Activated naive CD4-positive, alpha-beta T cell treated with anti-CD3 and anti-CD28 coated beads for 36 hours (primary cell): ENCODE results near the gene MUC20. TPM values are rescaled to one million over a fixed set of nuclear protein-coding genes. Genes with fewer than 3 reads are reported as not detected.
A peak's percentile ranks its signal among the peaks of the same experiment; 100 is the strongest.

Source experiments
- CTCF ChIA-PET: fragments of 350-600 bp; sonication (Branson Sonifier 250); formaldehyde crosslinking; loops from one replicate; lab custom pipeline; 2021; ENCODE audit warnings: antibody characterized with exemption; lab: Charles Lee
- DNase-seq: peaks from one replicate; pipeline ENCODE4 v3.0.0-alpha.2; 2020
- H3K27ac Mint-ChIP-seq: one replicate; pipeline ENCODE4 v1.8.0; 2021; ENCODE audit warnings: mild to moderate bottlenecking, mixed read lengths
- H3K27me3 Mint-ChIP-seq: one replicate; pipeline ENCODE4 v1.8.0; 2021; ENCODE audit warnings: low read depth, mixed read lengths
- H3K36me3 Mint-ChIP-seq: one replicate; pipeline ENCODE4 v1.8.0; 2021; ENCODE audit warnings: low read depth, mixed read lengths
- H3K4me1 Mint-ChIP-seq: one replicate; pipeline ENCODE4 v1.8.0; 2021; ENCODE audit warnings: low read depth, mixed read lengths
- H3K4me3 Mint-ChIP-seq: one replicate; pipeline ENCODE4 v1.8.0; 2021; ENCODE audit warnings: mild to moderate bottlenecking, moderate library complexity, mixed read lengths
- H3K9me3 Mint-ChIP-seq: one replicate; pipeline ENCODE4 v1.8.0; 2021; ENCODE audit warnings: mixed read lengths
- intact Hi-C: fragments of 100-400 bp; cut with micrococcal nuclease; formaldehyde crosslinking; loops from one replicate; pipeline ENCODE4 v1.15.1; 2023
- total RNA-seq, 2 experiments: library from RNA; stranded (reverse); gene quantifications; one replicate each; pipeline ENCODE4 v1.2.3, GENCODE V29; 2021

MUC20 gene
- total RNA-seq, 2 experiments from 2014 or later: 0.43 to 0.84 TPM

DNA sequence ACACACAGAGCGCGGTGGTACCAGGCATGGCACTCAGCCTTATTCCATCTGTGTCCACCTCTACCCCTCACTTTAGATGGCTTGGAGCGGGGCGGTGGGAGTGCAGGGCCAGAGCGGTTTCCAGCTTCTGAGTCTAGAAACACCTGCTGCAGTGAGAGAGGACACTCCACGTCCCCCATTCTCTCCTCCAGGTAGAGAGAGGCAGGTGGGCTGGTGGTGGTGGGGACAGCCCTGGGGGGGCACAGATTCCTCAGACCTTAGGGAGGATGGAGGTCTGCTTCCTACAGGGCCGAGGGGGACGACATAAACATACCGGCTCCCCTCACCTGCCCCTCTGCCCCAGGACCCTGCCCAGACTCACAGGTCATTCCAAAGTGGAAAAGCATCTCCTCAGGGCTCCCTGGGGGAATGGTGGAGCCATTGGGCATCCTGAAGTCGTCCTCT, 40.4 kb downstream of the MUC20 start:
- Mint-ChIP-seq H3K27me3 (peaks cover 42% of the 10 kb centered on the region), H3K4me3 (no peak overlapping the region), H3K27ac (no peak overlapping the region), H3K9me3 (no peaks in the 10 kb centered on the region), H3K36me3 (no peaks in the 10 kb centered on the region), H3K4me1 (peaks cover 2% of the 10 kb centered on the region)
- CTCF ChIA-PET: interaction anchor here (0.7 kb wide), 1 partner anchor 93 kb away, joined by 3 read pairs; no protein-coding TSS in a partner anchor
- intact Hi-C loops: no loop called here
- DNase-seq: no peak

DNA sequence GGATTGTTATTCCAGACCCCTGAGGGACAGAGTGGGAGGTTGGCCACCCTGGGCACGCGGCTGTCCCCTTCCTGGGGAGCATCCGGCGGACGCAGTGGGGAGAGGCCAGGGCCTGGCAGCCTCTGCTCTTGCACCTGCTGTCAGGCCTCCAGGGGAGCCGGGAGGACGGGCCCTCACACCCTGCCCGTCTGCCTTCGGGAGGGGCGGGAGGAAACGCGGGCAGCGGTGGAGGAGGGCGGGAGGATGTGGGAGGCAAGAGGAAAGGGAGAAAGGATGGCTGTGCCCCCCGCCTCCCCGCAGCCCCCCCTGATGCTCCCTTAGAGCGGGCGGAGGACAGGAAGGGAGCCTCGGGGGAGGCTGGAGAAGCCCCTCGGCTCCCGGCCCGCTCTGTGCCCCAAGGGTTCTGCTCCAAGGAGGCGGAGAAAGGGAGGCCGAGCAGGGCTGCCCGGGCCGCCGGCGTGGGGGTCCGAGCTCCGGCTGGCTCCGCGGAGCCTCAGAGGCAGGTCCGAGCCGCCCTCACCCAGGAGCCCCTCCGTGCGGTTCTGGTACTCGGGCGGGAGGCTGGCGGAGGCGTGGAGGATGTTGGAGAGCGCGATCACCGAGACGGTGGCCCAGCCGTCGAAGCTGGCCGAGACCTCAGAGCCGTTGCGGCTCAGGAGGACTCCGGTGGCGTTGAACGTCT, 40.9 kb downstream of the MUC20 start:
- CTCF ChIA-PET: no interaction called here
- Mint-ChIP-seq H3K27me3 (peaks cover 42% of the 10 kb centered on the region), H3K9me3 (no peaks in the 10 kb centered on the region), H3K27ac (no peak overlapping the region), H3K4me1 (peaks cover 2% of the 10 kb centered on the region), H3K4me3 (no peak overlapping the region), H3K36me3 (no peaks in the 10 kb centered on the region)
- intact Hi-C loops: no loop called here
- no peak for DNase-seq

DNA sequence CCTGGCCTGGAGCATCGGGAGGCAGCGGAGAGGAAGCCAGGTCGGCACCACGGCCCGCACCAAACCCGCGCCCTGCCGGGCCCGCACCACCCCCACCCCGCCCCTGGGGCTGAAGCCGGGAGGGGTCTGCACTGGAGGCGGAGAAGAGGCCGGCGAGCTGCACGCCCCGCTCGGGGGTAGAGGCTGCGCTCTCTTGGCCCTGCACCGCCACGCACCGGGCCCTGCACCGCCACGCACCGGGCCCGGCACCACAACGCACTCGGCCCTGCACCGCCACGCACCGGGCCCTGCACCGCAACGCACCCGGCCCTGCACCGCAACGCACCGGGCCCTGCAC, 41.4 kb downstream of the MUC20 start:
- Mint-ChIP-seq H3K27me3 (peaks cover 42% of the 10 kb centered on the region), H3K27ac (no peak overlapping the region), H3K9me3 (no peaks in the 10 kb centered on the region), H3K4me3 (no peak overlapping the region), H3K4me1 (no peaks in the 10 kb centered on the region), H3K36me3 (no peaks in the 10 kb centered on the region)
- CTCF ChIA-PET: no interaction called here
- no peak for DNase-seq
- intact Hi-C loops: no loop called here

DNA sequence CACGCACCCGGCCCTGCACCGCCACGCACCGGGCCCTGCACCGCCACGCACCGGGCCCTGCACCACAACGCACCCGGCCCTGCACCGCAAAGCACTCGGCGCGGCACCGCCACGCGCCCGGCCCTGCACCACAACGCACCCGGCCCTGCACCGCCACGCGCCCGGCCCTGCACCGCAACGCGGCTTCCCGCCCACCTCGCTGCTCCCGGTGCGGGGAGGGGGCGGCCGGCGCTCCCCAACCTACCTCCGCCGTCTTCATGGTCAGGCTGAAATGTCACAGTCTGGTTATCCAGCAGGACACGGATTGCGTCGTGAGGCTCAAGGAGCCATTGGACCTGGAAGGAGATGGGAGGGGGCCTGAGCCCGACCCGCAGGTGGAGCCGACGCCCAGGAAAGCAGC, 41.8 kb downstream of the MUC20 start:
- no peak for DNase-seq
- CTCF ChIA-PET: interaction anchor here (1.4 kb wide), 1 partner anchor 88 kb away, joined by 5 read pairs; no protein-coding TSS in a partner anchor
- Mint-ChIP-seq H3K36me3 (no peaks in the 10 kb centered on the region), H3K9me3 (no peaks in the 10 kb centered on the region), H3K4me3 (no peak overlapping the region), H3K4me1 (no peaks in the 10 kb centered on the region), H3K27ac (no peak overlapping the region), H3K27me3 (peaks cover 42% of the 10 kb centered on the region)
- intact Hi-C loops: no loop called here

DNA sequence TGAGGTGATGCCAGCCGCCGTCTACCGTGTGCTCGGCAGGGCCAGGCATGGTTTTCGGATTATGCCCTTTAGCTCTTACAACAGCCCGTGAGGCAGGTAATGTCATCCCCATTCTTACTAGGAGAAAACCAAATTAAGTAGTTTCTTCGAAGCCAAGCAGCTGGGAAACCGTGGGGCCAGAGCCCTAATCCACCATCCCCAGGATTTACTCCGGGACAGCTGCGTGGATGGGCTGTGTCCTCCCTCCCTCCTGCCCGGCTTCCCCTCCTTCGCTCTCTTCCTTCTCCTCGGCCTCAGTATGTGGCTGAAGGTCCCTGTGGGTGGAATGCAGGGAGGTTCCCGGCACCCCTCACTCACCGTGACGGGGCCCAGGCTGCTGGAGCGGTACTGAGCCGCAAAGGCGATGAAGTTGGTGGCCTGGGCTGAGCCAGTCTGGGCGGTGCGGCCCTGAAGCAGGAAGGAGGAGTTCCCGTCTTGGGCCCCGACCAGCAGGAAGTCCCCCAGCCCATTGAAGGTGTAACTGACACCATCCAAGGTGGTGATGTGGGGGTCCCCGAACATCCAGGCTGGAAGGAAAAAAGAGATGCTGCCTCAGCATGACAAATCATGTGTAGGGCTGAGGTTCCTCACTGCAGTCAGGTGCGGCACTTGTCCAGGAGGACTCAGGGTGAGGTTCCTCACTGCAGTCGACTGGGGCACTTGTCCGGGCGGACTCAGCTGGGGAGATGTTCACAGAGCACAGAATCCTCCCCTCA, 42.5 kb downstream of the MUC20 start:
- CTCF ChIA-PET: interaction anchor here (1.4 kb wide), 1 partner anchor 88 kb away, joined by 5 read pairs; no protein-coding TSS in a partner anchor
- Mint-ChIP-seq H3K4me3 (no peak overlapping the region), H3K4me1 (no peaks in the 10 kb centered on the region)

DNA sequence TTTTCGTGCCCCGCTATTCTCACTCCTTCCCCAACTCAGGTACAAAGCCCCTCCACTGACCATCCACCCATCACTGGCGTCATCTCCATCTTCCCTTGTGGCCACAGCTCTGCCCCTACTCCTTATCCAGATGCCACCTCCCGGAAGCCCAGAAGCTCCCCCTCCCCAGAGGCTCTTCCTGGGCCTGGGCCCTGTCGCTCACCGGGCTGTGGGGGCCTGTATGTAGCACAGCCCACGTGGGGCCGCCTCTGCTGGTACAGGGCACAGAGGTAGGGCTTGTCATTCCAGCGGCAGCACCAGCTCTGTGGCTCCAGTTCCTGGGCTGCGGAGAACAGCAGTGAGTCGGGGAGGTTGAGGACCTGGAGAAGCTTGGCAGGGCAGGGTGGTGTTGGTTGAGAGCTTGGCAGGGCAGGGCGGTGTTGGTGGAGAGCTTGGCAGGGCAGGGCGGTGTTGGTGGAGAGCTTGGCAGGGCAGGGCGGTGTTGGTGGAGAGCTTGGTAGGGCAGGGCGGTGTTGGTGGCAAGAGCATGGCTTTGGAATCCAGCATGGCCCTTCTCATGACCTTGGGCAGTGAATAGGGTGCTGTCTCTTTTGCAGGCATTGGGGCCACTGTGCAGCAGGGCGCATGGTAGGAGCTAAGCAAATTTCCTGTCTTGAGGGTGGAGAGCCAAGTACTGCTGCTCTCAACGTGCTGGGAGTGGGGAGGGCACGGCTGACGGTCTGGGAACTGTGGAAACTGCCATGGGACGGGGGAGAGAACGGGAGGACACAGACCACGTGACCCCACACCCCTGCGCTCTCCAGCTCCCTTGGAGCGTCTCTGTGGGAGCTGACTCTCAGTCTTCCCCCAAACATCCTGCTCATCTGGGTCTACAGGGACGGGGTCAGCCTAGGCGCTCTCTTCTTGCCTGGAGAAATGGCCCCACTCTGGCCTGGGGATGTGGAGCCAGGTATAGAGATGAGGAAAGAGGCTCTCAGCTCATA, 43.4 kb downstream of the MUC20 start:
- no peak overlapping the region for H3K4me3 Mint-ChIP-seq
- no peaks in the 10 kb centered on the region for H3K36me3 Mint-ChIP-seq
- H3K27ac Mint-ChIP-seq: peak overlapping the region; percentile 34
- CTCF ChIA-PET: interaction anchor here (0.9 to 1.4 kb wide), 2 partner anchors 86 to 87 kb away, joined by 3 to 5 read pairs; no protein-coding TSS in a partner anchor
- no peaks in the 10 kb centered on the region for H3K4me1 Mint-ChIP-seq
- no peaks in the 10 kb centered on the region for H3K9me3 Mint-ChIP-seq
- H3K27me3 Mint-ChIP-seq: peaks cover 34% of the 10 kb centered on the region
- DNase-seq: no peak
- intact Hi-C loops: no loop called here

More for the DNA sequence above, 42.5 kb downstream of the MUC20 start:
- no peak for DNase-seq
- H3K27me3 Mint-ChIP-seq: peaks cover 39% of the 10 kb centered on the region
- no peaks in the 10 kb centered on the region for H3K36me3 Mint-ChIP-seq
- intact Hi-C loops: no loop called here
- H3K9me3 Mint-ChIP-seq: no peaks in the 10 kb centered on the region
- no peak overlapping the region for H3K27ac Mint-ChIP-seq

DNA sequence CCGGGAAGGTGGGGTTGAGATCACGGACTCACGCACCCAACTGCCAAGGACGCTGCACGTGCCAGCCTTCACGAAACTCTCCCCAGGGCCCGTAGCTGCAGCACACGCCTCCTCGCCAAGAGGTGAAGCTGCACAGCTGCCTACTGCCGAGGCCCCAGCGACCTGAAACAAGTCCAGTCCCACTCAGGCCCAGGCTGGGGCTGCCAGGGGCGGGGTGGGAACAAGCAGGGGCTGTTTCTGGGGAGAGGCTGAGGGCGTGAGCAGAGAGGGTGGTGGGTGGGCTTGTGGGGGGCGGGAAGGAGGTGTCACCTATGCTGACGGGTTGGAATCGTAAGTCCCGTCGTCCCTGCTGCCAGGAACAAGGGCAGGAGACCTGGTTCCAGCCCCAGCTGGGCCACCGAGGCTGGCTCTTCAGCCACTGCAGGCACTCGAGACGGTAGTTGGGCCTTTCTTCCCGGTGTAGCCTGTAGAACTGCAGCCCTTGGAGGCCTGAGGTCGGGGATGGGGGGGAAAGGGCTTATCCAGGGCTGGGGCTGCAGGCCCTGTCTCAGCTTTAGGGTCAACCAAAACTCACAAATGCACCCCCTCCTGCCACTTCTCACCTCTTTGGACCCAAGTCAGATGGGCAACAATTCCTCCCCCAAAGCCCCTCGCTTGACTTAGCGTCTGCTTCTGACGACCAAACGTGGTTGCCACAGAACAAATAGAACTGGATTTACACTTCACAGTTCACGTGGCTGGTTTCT, 44.4 kb downstream of the MUC20 start:
- intact Hi-C loops: no loop called here
- Mint-ChIP-seq H3K4me1 (no peaks in the 10 kb centered on the region), H3K4me3 (no peak overlapping the region), H3K27ac (no peak overlapping the region), H3K27me3 (peaks cover 26% of the 10 kb centered on the region), H3K9me3 (no peaks in the 10 kb centered on the region), H3K36me3 (no peaks in the 10 kb centered on the region)
- no peak for DNase-seq
- CTCF ChIA-PET: interaction anchor here (0.9 kb wide), 1 partner anchor 85 kb away, joined by 3 read pairs; no protein-coding TSS in a partner anchor

DNA sequence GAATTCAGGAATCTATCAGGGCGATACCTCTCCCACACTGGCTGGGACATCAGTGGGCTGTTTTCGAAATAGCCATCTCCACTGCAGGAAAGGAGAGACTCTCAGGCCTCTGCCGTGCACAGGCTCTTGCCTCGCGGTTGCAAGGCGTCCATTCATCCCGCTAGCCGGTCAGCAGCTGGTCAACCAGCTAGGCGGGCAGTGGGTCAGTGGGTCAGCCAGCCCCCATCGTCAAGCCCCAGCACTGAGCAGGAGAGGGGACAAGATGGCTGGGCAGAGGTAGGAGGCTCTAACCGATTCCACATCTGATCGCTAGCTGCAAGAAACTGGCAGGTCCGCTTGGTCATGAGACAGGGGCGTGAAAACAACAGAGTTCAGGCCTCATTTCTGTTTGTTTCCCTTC, 45.9 kb downstream of the MUC20 start:
- H3K27ac Mint-ChIP-seq: no peak overlapping the region

DNA sequence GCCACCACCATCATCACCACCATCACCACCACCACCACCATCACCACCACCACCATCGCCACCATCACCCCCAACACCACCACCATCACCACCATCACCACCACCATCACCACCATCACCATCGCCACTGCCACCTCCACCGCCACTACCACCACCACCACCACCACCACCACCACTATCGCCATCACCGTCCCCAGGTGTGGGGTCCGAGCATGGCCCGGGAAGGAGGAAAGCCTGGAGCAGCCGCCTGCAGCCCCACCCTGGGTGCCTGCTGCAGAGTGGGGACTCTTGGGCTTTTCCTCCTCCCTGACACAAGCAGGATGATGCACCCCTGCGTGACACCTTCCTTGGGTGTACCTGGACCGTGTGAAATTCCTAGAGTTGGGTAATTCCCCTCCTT, 47.0 kb downstream of the MUC20 start:
- H3K27ac Mint-ChIP-seq: no peak overlapping the region
- no peaks in the 10 kb centered on the region for H3K9me3 Mint-ChIP-seq
- H3K27me3 Mint-ChIP-seq: peaks cover 14% of the 10 kb centered on the region
- H3K4me3 Mint-ChIP-seq: no peak overlapping the region
- intact Hi-C loops: no loop called here
- no peaks in the 10 kb centered on the region for H3K4me1 Mint-ChIP-seq
- H3K36me3 Mint-ChIP-seq: no peaks in the 10 kb centered on the region
- CTCF ChIA-PET: no interaction called here
- no peak for DNase-seq

More for the DNA sequence above, 45.9 kb downstream of the MUC20 start:
- Mint-ChIP-seq H3K4me1 (no peaks in the 10 kb centered on the region), H3K36me3 (no peaks in the 10 kb centered on the region), H3K4me3 (no peak overlapping the region), H3K9me3 (no peaks in the 10 kb centered on the region), H3K27me3 (peaks cover 14% of the 10 kb centered on the region)
- intact Hi-C loops: no loop called here
- no peak for DNase-seq
- CTCF ChIA-PET: no interaction called here

DNA sequence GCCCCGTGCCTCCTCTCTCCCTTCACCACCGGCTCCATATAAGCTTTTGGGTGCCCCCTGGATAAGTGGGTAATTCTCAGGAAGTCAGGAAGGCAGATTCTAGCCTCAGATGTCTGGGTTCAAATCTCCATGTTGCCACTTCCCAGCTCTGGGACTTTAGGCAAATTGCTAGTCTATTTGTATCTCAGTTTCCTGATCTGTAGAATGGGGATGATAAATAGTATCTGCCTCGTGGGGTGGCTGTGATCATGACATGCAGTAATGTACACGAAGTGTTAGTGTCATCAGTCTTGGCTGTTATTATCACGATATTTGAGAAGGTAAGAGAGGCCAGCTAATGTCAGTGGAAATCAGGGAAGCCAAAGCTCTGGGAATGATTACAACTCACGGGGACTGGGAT, 47.6 kb downstream of the MUC20 start:
- Mint-ChIP-seq H3K27ac (no peak overlapping the region), H3K27me3 (peaks cover 10% of the 10 kb centered on the region), H3K4me3 (no peak overlapping the region), H3K4me1 (no peaks in the 10 kb centered on the region), H3K9me3 (no peaks in the 10 kb centered on the region), H3K36me3 (no peaks in the 10 kb centered on the region)
- CTCF ChIA-PET: no interaction called here
- no peak for DNase-seq
- intact Hi-C loops: no loop called here

DNA sequence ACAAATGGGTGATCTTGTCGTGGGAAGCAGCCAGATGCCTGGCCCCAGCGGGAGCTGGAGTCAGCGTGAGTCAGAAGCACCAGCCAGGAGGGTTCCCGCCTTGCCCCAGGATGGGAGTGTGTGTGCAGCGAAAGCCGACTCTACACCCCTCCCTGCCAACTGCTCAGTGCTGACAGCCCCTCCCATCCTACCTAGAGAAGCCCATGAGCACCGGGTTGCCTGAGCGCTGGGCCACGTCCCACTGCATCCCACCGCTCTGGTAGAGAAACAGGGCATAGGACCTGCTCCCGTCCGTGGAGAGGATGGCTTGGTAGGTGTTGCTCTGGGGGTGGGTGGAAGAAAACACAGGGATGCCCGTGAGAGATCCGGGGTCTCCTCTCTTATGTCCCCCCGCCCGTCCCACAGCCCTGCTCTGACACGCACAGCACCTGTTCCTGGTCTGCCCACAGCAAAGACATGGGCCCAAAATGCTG, 48.1 kb downstream of the MUC20 start:
- H3K27ac Mint-ChIP-seq: no peak overlapping the region
- intact Hi-C loops: no loop called here
- no peaks in the 10 kb centered on the region for H3K36me3 Mint-ChIP-seq
- no peaks in the 10 kb centered on the region for H3K9me3 Mint-ChIP-seq
- peaks cover 6% of the 10 kb centered on the region for H3K27me3 Mint-ChIP-seq
- no peak for DNase-seq
- no peaks in the 10 kb centered on the region for H3K4me1 Mint-ChIP-seq
- H3K4me3 Mint-ChIP-seq: no peak overlapping the region
- CTCF ChIA-PET: interaction anchor here (0.8 kb wide), 2 partner anchors 87 to 126 kb away, joined by 3 read pairs; no protein-coding TSS in a partner anchor
